Neural progenitor cell (in vitro differentiated cells): Measurements from ENCODE around the gene EFCAB8. TPM values are rescaled to one million over a fixed set of nuclear protein-coding genes. Genes with fewer than 3 reads are reported as not detected.
"Not testable (repeated sequence)": the region's sequence is repeated elsewhere in the genome, so short reads cannot be mapped to it uniquely, and the experiment has no call there.

Source experiments
- DNase-seq: peaks from one replicate; pipeline ENCODE4 v3.0.0-alpha.2; 2016; ENCODE audit warnings: low spot score
- H2AFZ ChIP-seq: fragments of 200-600 bp; sonication (generic); replicated peaks from 2 replicates; pipeline ENCODE4 v1.6.1; 2016; ENCODE audit warnings: antibody characterized with exemption
- H3F3A ChIP-seq: fragments of 200-600 bp; sonication (generic); 2 replicates; pipeline ENCODE4 v1.6.1; 2016; ENCODE audit warnings: antibody characterized with exemption, low read depth
- H3K27ac ChIP-seq: fragments of 200-600 bp; sonication (generic); 2 replicates; pipeline ENCODE4 v1.5.1; 2016; ENCODE audit warnings: mild to moderate bottlenecking
- H3K27me3 ChIP-seq: fragments of 200-600 bp; sonication (generic); 2 replicates; pipeline ENCODE4 v1.6.1; 2016; ENCODE audit warnings: mild to moderate bottlenecking, moderate library complexity
- H3K36me3 ChIP-seq: fragments of 200-600 bp; sonication (generic); 2 replicates; pipeline ENCODE4 v1.5.1; 2016
- H3K4me1 ChIP-seq: fragments of 200-600 bp; sonication (generic); 2 replicates; pipeline ENCODE4 v1.6.1; 2016; ENCODE audit warnings: mixed run types
- H3K4me2 ChIP-seq: fragments of 200-600 bp; sonication (generic); 2 replicates; pipeline ENCODE4 v1.6.1; 2016
- H3K4me3 ChIP-seq: fragments of 200-600 bp; sonication (generic); 2 replicates; pipeline ENCODE4 v1.5.1; 2016
- H3K79me2 ChIP-seq: fragments of 200-600 bp; sonication (generic); 2 replicates; pipeline ENCODE4 v1.6.1; 2016; ENCODE audit warnings: low read depth
- H3K9ac ChIP-seq: fragments of 200-600 bp; sonication (generic); 2 replicates; pipeline ENCODE4 v1.6.1; 2016
- H3K9me3 ChIP-seq: fragments of 200-600 bp; sonication (generic); 2 replicates; pipeline ENCODE4 v1.5.1; 2016; ENCODE audit warnings: low read depth
- H4K20me1 ChIP-seq: fragments of 200-600 bp; sonication (generic); 2 replicates; pipeline ENCODE4 v1.6.1; 2016; ENCODE audit warnings: low read depth
- H3K27ac Mint-ChIP-seq: 3 replicates; pipeline ENCODE4 v1.8.0; 2021; ENCODE audit warnings: mixed read lengths
- H3K27me3 Mint-ChIP-seq: 2 replicates; pipeline ENCODE4 v1.8.0; 2022; ENCODE audit warnings: low read depth, mild to moderate bottlenecking, inconsistent platforms, moderate library complexity, mixed read lengths; ENCODE audit not compliant: insufficient read depth
- H3K36me3 Mint-ChIP-seq: 3 replicates; pipeline ENCODE4 v1.8.0; 2021; ENCODE audit warnings: mixed read lengths
- H3K4me1 Mint-ChIP-seq: 3 replicates; pipeline ENCODE4 v1.8.0; 2021; ENCODE audit warnings: mixed read lengths
- H3K4me3 Mint-ChIP-seq: 3 replicates; pipeline ENCODE4 v1.8.0; 2021; ENCODE audit warnings: mild to moderate bottlenecking, moderate library complexity, mixed read lengths
- H3K9me3 Mint-ChIP-seq: 3 replicates; pipeline ENCODE4 v1.8.0; 2020; ENCODE audit warnings: mixed read lengths
- CTCF ChIP-seq: fragments of 200-600 bp; sonication (generic); IDR thresholded peaks from 2 replicates; pipeline ENCODE4 v1.5.1; 2017; ENCODE audit warnings: antibody characterized with exemption, mild to moderate bottlenecking
- EZH2 ChIP-seq: fragments of 200-600 bp; sonication (generic); IDR thresholded peaks from 2 replicates; pipeline ENCODE4 v1.6.1; 2017; ENCODE audit warnings: antibody characterized with exemption, mild to moderate bottlenecking, moderate library complexity
- EZH2phosphoT487 ChIP-seq: fragments of 200-600 bp; sonication (generic); IDR thresholded peaks from 2 replicates; pipeline ENCODE4 v1.6.1; 2017; ENCODE audit warnings: antibody characterized with exemption
- total RNA-seq: library from RNA; depleted of rRNA; stranded (reverse); fragments of >200 nt; gene quantifications from 2 replicates; pipeline ENCODE4 v1.2.3, GENCODE V29; 2015; ENCODE audit warnings: low replicate concordance

EFCAB8 gene
- total RNA-seq, 1 donor from 2014 or later = not detected

GRCh38 chr20:32962053-32962452 lies 103.3 kb downstream of the EFCAB8 start:
- Histone ChIP-seq H3K4me2 (no peak overlapping the region), H3F3A (no peaks in the 10 kb centered on the region), H3K9ac (no peak overlapping the region), H3K27me3 (no peaks in the 10 kb centered on the region), H3K36me3 (no peaks in the 10 kb centered on the region), H3K79me2 (no peaks in the 10 kb centered on the region), H3K4me1 (no peaks in the 10 kb centered on the region), H2AFZ (no peak overlapping the region), H3K9me3 (no peaks in the 10 kb centered on the region), H3K27ac (no peak overlapping the region), H4K20me1 (no peaks in the 10 kb centered on the region), H3K4me3 (no peak overlapping the region)
- peaks cover 5% of the 10 kb centered on the region for H3K9me3 Mint-ChIP-seq
- H3K27ac Mint-ChIP-seq = no peak overlapping the region
- H3K36me3 Mint-ChIP-seq = no peaks in the 10 kb centered on the region
- peaks cover 13% of the 10 kb centered on the region for H3K27me3 Mint-ChIP-seq
- TF ChIP-seq EZH2phosphoT487 = no peak
- no peak for TF ChIP-seq CTCF
- TF ChIP-seq EZH2 = no peak
- H3K4me1 Mint-ChIP-seq = no peaks in the 10 kb centered on the region
- no peak for DNase-seq
- H3K4me3 Mint-ChIP-seq = no peak overlapping the region

DNA sequence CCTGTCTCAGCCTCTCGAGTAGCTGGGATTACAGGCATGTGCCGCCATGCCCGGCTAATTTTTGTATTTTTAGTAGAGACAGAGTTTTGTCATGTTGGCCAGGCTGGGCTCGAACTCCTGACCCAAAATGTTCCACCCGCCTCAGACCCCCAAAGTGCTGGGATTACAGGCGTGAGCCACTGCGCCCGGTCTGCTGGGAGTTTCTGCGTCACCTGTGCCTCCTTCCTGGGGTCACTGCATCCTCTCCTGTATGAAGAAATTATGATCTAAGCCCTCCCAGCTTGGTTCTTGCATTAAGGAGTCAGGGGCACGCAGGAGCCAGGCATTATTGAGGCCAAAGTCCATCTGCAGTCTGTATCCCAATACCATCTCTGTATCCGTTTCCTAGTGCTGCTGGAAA lies 103.9 kb downstream of the EFCAB8 start:
- not testable (repeated sequence) for H4K20me1 ChIP-seq, H3K9me3 Mint-ChIP-seq

GRCh38 chr20:32963176-32963575 lies 104.5 kb downstream of the EFCAB8 start:
- no peaks in the 10 kb centered on the region for H3F3A ChIP-seq

More for the DNA sequence above, 103.9 kb downstream of the EFCAB8 start:
- not testable (repeated sequence) for H3K4me1 ChIP-seq, H3K27me3 ChIP-seq, H3K9ac ChIP-seq, H3K9me3 ChIP-seq, H3K27ac ChIP-seq, H3K4me3 Mint-ChIP-seq, DNase-seq, H2AFZ ChIP-seq, H3K36me3 ChIP-seq, H3K4me1 Mint-ChIP-seq, H3K36me3 Mint-ChIP-seq, H3K4me3 ChIP-seq, H3F3A ChIP-seq, H3K4me2 ChIP-seq, H3K79me2 ChIP-seq
- Mint-ChIP-seq H3K27ac (peak overlapping the region; percentile 25), H3K27me3 (peaks cover 11% of the 10 kb centered on the region)

GRCh38 chr20:32964575-32964974 lies 105.9 kb downstream of the EFCAB8 start:
- no peaks in the 10 kb centered on the region for H3K79me2 ChIP-seq
- no peak overlapping the region for H3K27ac Mint-ChIP-seq
- no peak overlapping the region for H3K27ac ChIP-seq
- no peak overlapping the region for H3K4me3 ChIP-seq
- H3K27me3 ChIP-seq = no peaks in the 10 kb centered on the region
- no peaks in the 10 kb centered on the region for H3K36me3 ChIP-seq
- peaks cover 7% of the 10 kb centered on the region for H3K27me3 Mint-ChIP-seq
- H3F3A ChIP-seq = no peaks in the 10 kb centered on the region
- H2AFZ ChIP-seq = no peak overlapping the region
- H3K9ac ChIP-seq = no peak overlapping the region
- H3K9me3 ChIP-seq = no peaks in the 10 kb centered on the region
- no peak overlapping the region for H3K4me2 ChIP-seq
- TF ChIP-seq EZH2 (no peak), CTCF (no peak), EZH2phosphoT487 (no peak)
- no peak for DNase-seq
- no peaks in the 10 kb centered on the region for H3K9me3 Mint-ChIP-seq
- H3K4me1 Mint-ChIP-seq = peaks cover 5% of the 10 kb centered on the region
- H3K36me3 Mint-ChIP-seq = no peaks in the 10 kb centered on the region
- H3K4me1 ChIP-seq = no peaks in the 10 kb centered on the region
- no peak overlapping the region for H3K4me3 Mint-ChIP-seq
- H4K20me1 ChIP-seq = no peaks in the 10 kb centered on the region

More at GRCh38 chr20:32963176-32963575, 104.5 kb downstream of the EFCAB8 start:
- H3K4me1 Mint-ChIP-seq = no peaks in the 10 kb centered on the region
- H3K9ac ChIP-seq = no peak overlapping the region
- no peaks in the 10 kb centered on the region for H3K4me1 ChIP-seq
- no peaks in the 10 kb centered on the region for H3K9me3 ChIP-seq
- H3K27me3 ChIP-seq = no peaks in the 10 kb centered on the region
- TF ChIP-seq CTCF (no peak), EZH2phosphoT487 (no peak), EZH2 (no peak)
- H3K36me3 ChIP-seq = no peaks in the 10 kb centered on the region
- no peak for DNase-seq
- no peak overlapping the region for H3K4me2 ChIP-seq
- H3K4me3 ChIP-seq = no peak overlapping the region
- H3K27ac ChIP-seq = no peak overlapping the region
- H3K36me3 Mint-ChIP-seq = no peaks in the 10 kb centered on the region
- no peak overlapping the region for H3K27ac Mint-ChIP-seq
- no peaks in the 10 kb centered on the region for H3K79me2 ChIP-seq
- peaks cover 10% of the 10 kb centered on the region for H3K27me3 Mint-ChIP-seq
- no peak overlapping the region for H3K4me3 Mint-ChIP-seq
- H3K9me3 Mint-ChIP-seq = no peaks in the 10 kb centered on the region
- no peak overlapping the region for H2AFZ ChIP-seq
- H4K20me1 ChIP-seq = no peaks in the 10 kb centered on the region
